GM06990 (cell line): Measurements from ENCODE around the gene CES3.
A peak's percentile ranks its signal among the peaks of the same experiment; 100 is the strongest.

ENCODE experiments used
- DNase-seq: peaks from one replicate; pipeline ENCODE4 v3.0.0-alpha.2; 2011; ENCODE audit not compliant: insufficient read length; ENCODE audit errors: extremely low read depth
- H3K27me3 ChIP-seq: replicated peaks from 2 replicates; pipeline ENCODE4 v1.6.0; 2011; ENCODE audit warnings: low read length; ENCODE audit not compliant: control insufficient read depth, insufficient read depth
- H3K36me3 ChIP-seq: 2 replicates; pipeline ENCODE4 v1.5.1; 2011; ENCODE audit warnings: low read length; ENCODE audit not compliant: control insufficient read depth, insufficient read depth
- H3K4me3 ChIP-seq: replicated peaks from 2 replicates; pipeline ENCODE4 v1.5.1; 2011; ENCODE audit warnings: low read depth, mild to moderate bottlenecking, control low read depth, low read length
- TF ChIP-seq, protein P1 (sequence below): IDR thresholded peaks from 2 replicates; pipeline ENCODE4 v1.5.1; 2011; ENCODE audit warnings: low read length, control low read depth, mild to moderate bottlenecking, inconsistent platforms; ENCODE audit not compliant: insufficient read depth, poor library complexity, severe bottlenecking

The CES3 gene

DNA sequence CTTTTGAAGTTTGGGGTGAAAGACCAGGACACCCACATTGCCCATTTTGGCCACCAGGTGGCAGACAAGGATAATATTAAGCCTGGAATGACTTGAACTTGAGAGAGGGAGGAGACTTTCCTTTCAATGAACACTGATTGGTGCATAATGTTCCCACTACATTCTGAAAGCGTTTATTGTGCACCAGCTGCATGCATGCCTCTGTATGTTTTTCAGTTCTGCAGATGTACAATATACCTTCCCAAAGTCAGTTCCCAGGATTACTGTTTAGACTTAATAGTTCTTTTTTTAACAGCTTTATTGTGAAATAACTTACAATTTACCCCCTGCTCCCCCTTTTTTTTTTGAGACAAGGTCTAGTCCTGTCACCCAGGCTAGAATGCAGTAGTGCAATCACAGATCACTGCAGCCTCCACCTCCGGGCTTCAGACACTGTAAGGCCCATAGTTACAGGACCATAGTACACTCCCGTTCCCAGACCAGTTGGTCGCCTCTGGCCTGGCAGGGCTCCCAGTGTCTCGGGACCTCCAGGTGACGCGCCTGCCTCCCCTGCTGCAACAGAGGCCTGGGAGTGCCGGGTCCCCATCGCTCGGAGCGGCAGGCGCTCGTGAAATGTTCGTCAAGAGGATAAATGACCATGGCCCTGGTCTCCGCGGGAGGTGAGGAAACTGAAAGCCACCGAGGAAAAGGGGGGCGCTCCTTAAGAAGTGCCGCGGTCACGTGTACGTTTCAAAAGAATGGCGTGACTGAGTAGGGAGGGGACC is 13.6 kb upstream of the CES3 start:
- peaks cover 8% of the 10 kb centered on the region for H3K36me3 ChIP-seq
- DNase-seq, result peak; percentile 50
- H3K4me3 ChIP-seq, result peak overlapping the region; percentile 56
- TF ChIP-seq, protein P1, sequence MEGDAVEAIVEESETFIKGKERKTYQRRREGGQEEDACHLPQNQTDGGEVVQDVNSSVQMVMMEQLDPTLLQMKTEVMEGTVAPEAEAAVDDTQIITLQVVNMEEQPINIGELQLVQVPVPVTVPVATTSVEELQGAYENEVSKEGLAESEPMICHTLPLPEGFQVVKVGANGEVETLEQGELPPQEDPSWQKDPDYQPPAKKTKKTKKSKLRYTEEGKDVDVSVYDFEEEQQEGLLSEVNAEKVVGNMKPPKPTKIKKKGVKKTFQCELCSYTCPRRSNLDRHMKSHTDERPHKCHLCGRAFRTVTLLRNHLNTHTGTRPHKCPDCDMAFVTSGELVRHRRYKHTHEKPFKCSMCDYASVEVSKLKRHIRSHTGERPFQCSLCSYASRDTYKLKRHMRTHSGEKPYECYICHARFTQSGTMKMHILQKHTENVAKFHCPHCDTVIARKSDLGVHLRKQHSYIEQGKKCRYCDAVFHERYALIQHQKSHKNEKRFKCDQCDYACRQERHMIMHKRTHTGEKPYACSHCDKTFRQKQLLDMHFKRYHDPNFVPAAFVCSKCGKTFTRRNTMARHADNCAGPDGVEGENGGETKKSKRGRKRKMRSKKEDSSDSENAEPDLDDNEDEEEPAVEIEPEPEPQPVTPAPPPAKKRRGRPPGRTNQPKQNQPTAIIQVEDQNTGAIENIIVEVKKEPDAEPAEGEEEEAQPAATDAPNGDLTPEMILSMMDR, result peak; percentile 78
- no peaks in the 10 kb centered on the region for H3K27me3 ChIP-seq

DNA sequence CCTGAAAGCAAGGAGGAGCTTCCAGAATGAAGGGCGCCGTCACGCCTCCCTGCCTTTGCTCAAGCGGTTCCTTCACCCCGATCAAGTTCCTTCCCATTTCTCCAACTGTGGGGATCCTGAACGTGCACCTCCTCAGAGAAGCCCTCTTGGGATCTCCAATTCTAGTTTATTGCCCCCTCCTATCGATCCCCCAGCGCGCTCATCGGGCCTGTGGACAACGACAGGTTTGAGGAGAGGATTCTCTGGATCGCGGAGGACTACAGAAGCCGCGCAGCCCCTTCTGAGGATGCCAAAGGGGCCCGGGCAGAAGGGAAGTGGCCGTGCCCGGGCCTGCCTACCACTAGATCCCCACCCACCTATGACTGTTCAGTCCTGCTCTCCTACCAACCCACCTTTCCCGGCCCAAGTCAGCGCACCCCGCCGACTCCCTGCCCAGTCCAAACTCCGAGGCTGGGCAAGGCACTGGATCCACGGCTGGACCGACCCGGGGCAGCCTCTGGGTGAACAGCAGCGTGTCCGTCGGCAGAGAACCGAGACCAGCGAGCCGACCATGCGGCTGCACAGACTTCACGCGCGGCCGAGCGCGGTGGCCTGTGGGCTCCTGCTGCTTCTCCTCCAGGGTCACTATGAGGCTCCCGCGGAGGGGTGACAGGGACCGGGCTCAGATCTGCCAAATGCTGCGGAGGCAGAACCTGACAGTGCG is 12.8 kb upstream of the CES3 start:
- Histone ChIP-seq H3K27me3 (no peaks in the 10 kb centered on the region), H3K36me3 (peaks cover 5% of the 10 kb centered on the region), H3K4me3 (peak overlapping the region; percentile 56)
- DNase-seq, result peak; percentile 53
- TF ChIP-seq, protein P1, result no peak

DNA sequence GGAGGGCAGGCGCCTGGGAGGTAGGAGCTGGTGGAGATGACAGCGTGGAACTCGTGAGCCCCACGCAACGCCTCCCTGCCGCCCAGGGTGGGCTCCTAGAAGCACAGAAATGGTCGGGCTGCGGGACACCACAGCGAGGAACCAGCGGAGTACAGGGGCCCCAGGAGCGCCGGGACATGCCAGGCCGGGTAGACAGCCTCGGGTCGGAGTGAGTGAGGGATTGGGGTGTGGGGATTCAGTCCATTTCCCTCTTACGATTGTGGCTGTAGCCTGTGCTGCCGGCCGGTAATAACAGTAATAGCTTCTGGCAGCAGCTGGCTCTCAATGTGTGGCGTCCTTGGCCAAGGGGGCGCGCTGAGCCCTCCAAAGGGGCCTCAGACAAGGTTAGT is 12.2 kb upstream of the CES3 start:
- no peak overlapping the region for H3K4me3 ChIP-seq
- H3K27me3 ChIP-seq, result no peaks in the 10 kb centered on the region
- H3K36me3 ChIP-seq, result peaks cover 1% of the 10 kb centered on the region
- no peak for DNase-seq
- TF ChIP-seq, protein P1, result no peak

DNA sequence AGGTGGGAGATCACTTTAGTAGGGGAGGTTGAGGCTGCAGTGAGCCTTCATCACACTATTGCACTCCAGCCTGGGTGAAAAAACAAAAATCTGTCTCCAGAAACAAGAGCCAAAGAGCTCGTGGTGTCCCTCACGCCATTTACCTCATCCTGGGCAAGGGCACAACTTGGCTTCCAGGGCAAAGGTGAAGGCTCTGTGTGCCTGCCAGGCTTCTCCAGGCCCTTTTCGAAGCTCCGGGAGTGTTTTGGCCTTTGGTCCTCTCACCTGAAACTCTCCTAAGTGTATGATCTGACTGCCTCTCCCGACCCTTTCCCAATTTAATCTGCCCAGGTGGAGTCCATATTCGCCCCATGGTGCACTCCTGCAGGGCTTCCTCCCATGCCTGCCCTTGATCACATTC is 11.6 kb upstream of the CES3 start:
- no peak overlapping the region for H3K4me3 ChIP-seq
- TF ChIP-seq, protein P1, result no peak
- H3K36me3 ChIP-seq, result no peaks in the 10 kb centered on the region
- no peak for DNase-seq
- no peaks in the 10 kb centered on the region for H3K27me3 ChIP-seq

DNA sequence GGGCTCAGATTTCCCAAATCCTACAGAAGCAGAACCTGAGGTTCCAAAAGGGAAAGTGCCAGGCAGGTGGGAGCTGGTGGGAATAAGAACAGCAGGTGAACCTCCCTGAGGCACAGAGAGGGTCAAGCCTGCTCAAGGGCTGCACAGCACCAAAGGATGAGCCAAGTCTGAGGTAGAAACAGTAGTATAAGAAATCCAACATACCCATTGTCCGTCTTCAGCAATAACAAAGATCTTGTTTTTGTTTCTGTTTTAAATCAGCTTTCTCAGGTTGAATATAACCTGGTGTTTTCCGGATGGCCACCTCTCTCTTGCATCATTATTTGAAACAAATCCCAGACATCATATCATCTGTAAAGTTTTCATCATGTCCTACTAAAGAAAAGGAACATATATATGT is 10.6 kb upstream of the CES3 start:
- no peaks in the 10 kb centered on the region for H3K27me3 ChIP-seq
- no peak for DNase-seq
- TF ChIP-seq, protein P1, result no peak
- H3K4me3 ChIP-seq, result 0 out of 2 replicates have a peak overlapping the region, but pooled peaks have one; percentile 6
- H3K36me3 ChIP-seq, result no peaks in the 10 kb centered on the region
